A673 (cell line): ENCODE measurements around the gene MAVS. TPM values are rescaled to one million over a fixed set of nuclear protein-coding genes. Genes with fewer than 3 reads are reported as not detected.
A peak's percentile ranks its signal among the peaks of the same experiment; 100 is the strongest.
"Not testable (repeated sequence)": the region's sequence is repeated elsewhere in the genome, so short reads cannot be mapped to it uniquely, and the experiment has no call there.

ENCODE experiments used
- BruUV-seq: library from RNA; stranded (reverse); fragments of 400-500 nt; replicated peaks from 2 replicates; lab custom pipeline; 2021; lab: Mats Ljungman, UMichigan
- CTCF ChIA-PET: fragments of 300-600 bp; sonication (Branson Sonifier 250); formaldehyde crosslinking; loops from one replicate; lab custom pipeline; 2022; ENCODE audit warnings: antibody characterized with exemption; lab: Charles Lee
- POLR2A ChIA-PET: fragments of 300-600 bp; sonication (Branson Sonifier 250); formaldehyde crosslinking; loops from one replicate; lab custom pipeline; 2022; ENCODE audit warnings: antibody characterized with exemption; ENCODE audit not compliant: low non-redundant PET; lab: Charles Lee
- DNase-seq: peaks from one replicate; pipeline ENCODE4 v3.0.0-alpha.2; 2015; ENCODE audit warnings: low spot score
- H3K27ac ChIP-seq: fragments of 200-600 bp; sonication (generic); 2 replicates; pipeline ENCODE4 v1.5.1; 2016; ENCODE audit warnings: mixed run types, low read depth, mild to moderate bottlenecking, mixed read lengths, antibody characterized with exemption, low read length; ENCODE audit not compliant: poor library complexity, severe bottlenecking
- H3K27me3 ChIP-seq: fragments of 200-600 bp; sonication (generic); replicated peaks from 2 replicates; pipeline ENCODE4 v1.6.1; 2017; ENCODE audit warnings: mixed run types, low read depth, mild to moderate bottlenecking, mixed read lengths, antibody characterized with exemption, low read length; ENCODE audit not compliant: insufficient read depth, poor library complexity
- H3K36me3 ChIP-seq: fragments of 200-600 bp; sonication (generic); 2 replicates; pipeline ENCODE4 v1.6.1; 2016; ENCODE audit warnings: mixed run types, mild to moderate bottlenecking, mixed read lengths, antibody characterized with exemption, low read length; ENCODE audit not compliant: insufficient read depth, poor library complexity, severe bottlenecking
- H3K4me1 ChIP-seq: fragments of 200-600 bp; sonication (generic); 2 replicates; pipeline ENCODE4 v1.6.1; 2017; ENCODE audit warnings: mixed run types, mild to moderate bottlenecking, mixed read lengths, antibody characterized with exemption, low read length; ENCODE audit not compliant: insufficient read depth, poor library complexity, severe bottlenecking
- H3K4me3 ChIP-seq: fragments of 200-600 bp; sonication (generic); 2 replicates; pipeline ENCODE4 v1.5.1; 2016; ENCODE audit warnings: low read depth, mixed run types, mild to moderate bottlenecking, mixed read lengths, low read length; ENCODE audit not compliant: poor library complexity, severe bottlenecking
- H3K9me3 ChIP-seq: fragments of 200-600 bp; sonication (generic); 2 replicates; pipeline ENCODE4 v1.6.1; 2016; ENCODE audit warnings: mixed run types, low read depth, mild to moderate bottlenecking, mixed read lengths, antibody characterized with exemption, low read length; ENCODE audit not compliant: poor library complexity, severe bottlenecking
- CTCF ChIP-seq: fragments of 300-800, 200-600 bp; sonication (generic); conservative IDR thresholded peaks from 2 replicates; pipeline ENCODE4 v1.5.1; 2017; ENCODE audit warnings: low read depth, mild to moderate bottlenecking, antibody characterized with exemption, low read length, moderate library complexity, mixed read lengths
- EZH2 ChIP-seq: fragments of 200-600 bp; sonication (generic); IDR thresholded peaks from 2 replicates; pipeline ENCODE4 v1.6.1; 2017; ENCODE audit warnings: borderline replicate concordance, low read depth, mild to moderate bottlenecking, mixed read lengths, antibody characterized with exemption, low read length; ENCODE audit not compliant: poor library complexity, severe bottlenecking
- intact Hi-C: fragments of 100-400 bp; cut with micrococcal nuclease; formaldehyde crosslinking; loops from one replicate; pipeline ENCODE4 v1.10.0; 2022; ENCODE audit not compliant: unreplicated experiment
- total RNA-seq: library from RNA; stranded (reverse); gene quantifications from 2 replicates; pipeline ENCODE4 v1.2.3, GENCODE V29; 2021

MAVS gene
- total RNA-seq, 1 experiment from 2014 or later = 28.2 TPM

GRCh38 chr20:3904857-3905256 is 58.2 kb downstream of the MAVS start:
- Histone ChIP-seq H3K36me3 (peaks cover 25% of the 10 kb centered on the region), H3K27ac (no peak overlapping the region), H3K4me3 (no peak overlapping the region), H3K4me1 (peaks cover 8% of the 10 kb centered on the region), H3K27me3 (no peaks in the 10 kb centered on the region), H3K9me3 (no peaks in the 10 kb centered on the region)
- ChIA-PET CTCF (no interaction called here), POLR2A (no interaction called here)
- intact Hi-C loops = no loop called here
- DNase-seq = no peak
- no TSS peak for BruUV-seq
- no peak for TF ChIP-seq CTCF
- no peak for TF ChIP-seq EZH2

- CTCF ChIA-PET, H3K4me3 ChIP-seq, H3K4me1 ChIP-seq, intact Hi-C loops, BruUV-seq, H3K27ac ChIP-seq, H3K9me3 ChIP-seq, DNase-seq, H3K27me3 ChIP-seq: not testable (repeated sequence)
- peaks cover 47% of the 10 kb centered on the region for H3K36me3 ChIP-seq
- POLR2A ChIA-PET = interaction anchor here (0.6 kb wide), 1 partner anchor 12 kb away, joined by 8 read pairs; no protein-coding TSS in a partner anchor
These were observed 60.4 kb downstream of the MAVS start for GRCh38 chr20:3906744-3907721.

- no peak for TF ChIP-seq EZH2
- TF ChIP-seq CTCF = no peak
- DNase-seq = no peak
- CTCF ChIA-PET = no interaction called here
- no peaks in the 10 kb centered on the region for H3K4me1 ChIP-seq
- peaks cover 63% of the 10 kb centered on the region for H3K36me3 ChIP-seq
- no TSS peak for BruUV-seq
- peak overlapping the region; percentile 47 for H3K27ac ChIP-seq
- H3K4me3 ChIP-seq = no peak overlapping the region
- no peaks in the 10 kb centered on the region for H3K27me3 ChIP-seq
- no peaks in the 10 kb centered on the region for H3K9me3 ChIP-seq
- POLR2A ChIA-PET = no interaction called here
- intact Hi-C loops = no loop called here
These were observed 62.0 kb downstream of the MAVS start for GRCh38 chr20:3908667-3909066.
